HepG2 (cell line): Measurements from ENCODE around the gene PTPRF.

Source experiments
- BCL6 ChIP-seq: IDR thresholded peaks from 2 replicates; pipeline ENCODE4 v1.6.1; 2016; ENCODE audit warnings: missing genetic modification reagents, missing compliant biosample characterization
- CHCHD3 ChIP-seq: sonication (generic); formaldehyde crosslinking; IDR thresholded peaks from 2 replicates; pipeline ENCODE4 v1.8.0; 2022; ENCODE audit warnings: mild to moderate bottlenecking, missing genetic modification reagents, moderate library complexity
- CTCF ChIP-seq: sonication (generic); formaldehyde crosslinking; IDR thresholded peaks from 2 replicates; pipeline ENCODE4 v1.5.0; 2020; ENCODE audit warnings: mild to moderate bottlenecking, missing genetic modification reagents, moderate library complexity
- FOXJ3 ChIP-seq: sonication (generic); formaldehyde crosslinking; IDR thresholded peaks from 2 replicates; pipeline ENCODE4 v1.4.0; 2020; ENCODE audit warnings: missing genetic modification reagents, mild to moderate bottlenecking, borderline replicate concordance
- ISX ChIP-seq: sonication (generic); formaldehyde crosslinking; conservative IDR thresholded peaks from 2 replicates; pipeline ENCODE4 v1.5.0; 2020; ENCODE audit warnings: missing genetic modification reagents
- NR1H2 ChIP-seq: sonication (generic); formaldehyde crosslinking; IDR thresholded peaks from 2 replicates; pipeline ENCODE4 v1.8.1; 2022; ENCODE audit warnings: low read depth, missing genetic modification reagents, borderline replicate concordance
- RAD21 ChIP-seq: fragments of 450-650 bp; formaldehyde crosslinking; IDR thresholded peaks from 2 replicates; pipeline ENCODE4 v1.5.0; 2020; ENCODE audit warnings: mild to moderate bottlenecking
- SALL1 ChIP-seq: sonication (generic); formaldehyde crosslinking; IDR thresholded peaks from 2 replicates; pipeline ENCODE4 v1.8.0; 2022; ENCODE audit warnings: mild to moderate bottlenecking, missing genetic modification reagents
- ZNF207 ChIP-seq: fragments of 450-650 bp; IDR thresholded peaks from 2 replicates; pipeline ENCODE4 v1.6.1; 2016; ENCODE audit warnings: antibody characterized with exemption, borderline replicate concordance
- ZNF317 ChIP-seq: sonication (generic); formaldehyde crosslinking; IDR thresholded peaks from 2 replicates; pipeline ENCODE4 v1.5.0; 2020; ENCODE audit warnings: mild to moderate bottlenecking, missing genetic modification reagents
- TF ChIP-seq, protein P1 (sequence below): sonication (generic); formaldehyde crosslinking; IDR thresholded peaks from 2 replicates; pipeline ENCODE4 v1.8.1; 2023; ENCODE audit warnings: mild to moderate bottlenecking, missing genetic modification reagents, borderline replicate concordance
- TF ChIP-seq, protein P2 (sequence below): sonication (generic); formaldehyde crosslinking; IDR thresholded peaks from 2 replicates; pipeline ENCODE4 v1.8.0; 2022; ENCODE audit warnings: low read depth, missing genetic modification reagents
- TF ChIP-seq, protein P3 (sequence below): sonication (generic); formaldehyde crosslinking; IDR thresholded peaks from 2 replicates; pipeline ENCODE4 v1.9.0; 2021; ENCODE audit warnings: missing genetic modification reagents, borderline replicate concordance

- TF ChIP-seq, protein P1, sequence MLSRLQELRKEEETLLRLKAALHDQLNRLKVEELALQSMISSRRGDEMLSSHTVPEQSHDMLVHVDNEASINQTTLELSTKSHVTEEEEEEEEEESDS (CRISPR knock-in tag), result no peak
- TF ChIP-seq CTCF, result no peak
- no peak for TF ChIP-seq FOXJ3 (CRISPR knock-in tag)
- no peak for TF ChIP-seq ZNF207
- no peak for TF ChIP-seq BCL6 (CRISPR knock-in tag)
- TF ChIP-seq CHCHD3 (CRISPR knock-in tag), result no peak
- TF ChIP-seq SALL1, result no peak
- TF ChIP-seq, protein P2, sequence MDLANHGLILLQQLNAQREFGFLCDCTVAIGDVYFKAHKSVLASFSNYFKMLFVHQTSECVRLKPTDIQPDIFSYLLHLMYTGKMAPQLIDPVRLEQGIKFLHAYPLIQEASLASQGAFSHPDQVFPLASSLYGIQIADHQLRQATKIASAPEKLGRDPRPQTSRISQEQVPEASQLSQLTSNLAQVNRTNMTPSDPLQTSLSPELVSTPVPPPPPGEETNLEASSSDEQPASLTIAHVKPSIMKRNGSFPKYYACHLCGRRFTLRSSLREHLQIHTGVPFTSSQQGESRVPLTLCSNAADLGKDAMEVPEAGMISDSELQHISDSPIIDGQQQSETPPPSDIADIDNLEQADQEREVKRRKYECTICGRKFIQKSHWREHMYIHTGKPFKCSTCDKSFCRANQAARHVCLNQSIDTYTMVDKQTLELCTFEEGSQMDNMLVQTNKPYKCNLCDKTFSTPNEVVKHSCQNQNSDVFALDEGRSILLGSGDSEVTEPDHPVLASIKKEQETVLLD (CRISPR knock-in tag), result no peak
- TF ChIP-seq ISX (CRISPR knock-in tag), result no peak
- TF ChIP-seq ZNF317, result no peak
- no peak for TF ChIP-seq NR1H2 (CRISPR knock-in tag)
- TF ChIP-seq RAD21 (CRISPR knock-in tag), result no peak
- TF ChIP-seq, protein P3, sequence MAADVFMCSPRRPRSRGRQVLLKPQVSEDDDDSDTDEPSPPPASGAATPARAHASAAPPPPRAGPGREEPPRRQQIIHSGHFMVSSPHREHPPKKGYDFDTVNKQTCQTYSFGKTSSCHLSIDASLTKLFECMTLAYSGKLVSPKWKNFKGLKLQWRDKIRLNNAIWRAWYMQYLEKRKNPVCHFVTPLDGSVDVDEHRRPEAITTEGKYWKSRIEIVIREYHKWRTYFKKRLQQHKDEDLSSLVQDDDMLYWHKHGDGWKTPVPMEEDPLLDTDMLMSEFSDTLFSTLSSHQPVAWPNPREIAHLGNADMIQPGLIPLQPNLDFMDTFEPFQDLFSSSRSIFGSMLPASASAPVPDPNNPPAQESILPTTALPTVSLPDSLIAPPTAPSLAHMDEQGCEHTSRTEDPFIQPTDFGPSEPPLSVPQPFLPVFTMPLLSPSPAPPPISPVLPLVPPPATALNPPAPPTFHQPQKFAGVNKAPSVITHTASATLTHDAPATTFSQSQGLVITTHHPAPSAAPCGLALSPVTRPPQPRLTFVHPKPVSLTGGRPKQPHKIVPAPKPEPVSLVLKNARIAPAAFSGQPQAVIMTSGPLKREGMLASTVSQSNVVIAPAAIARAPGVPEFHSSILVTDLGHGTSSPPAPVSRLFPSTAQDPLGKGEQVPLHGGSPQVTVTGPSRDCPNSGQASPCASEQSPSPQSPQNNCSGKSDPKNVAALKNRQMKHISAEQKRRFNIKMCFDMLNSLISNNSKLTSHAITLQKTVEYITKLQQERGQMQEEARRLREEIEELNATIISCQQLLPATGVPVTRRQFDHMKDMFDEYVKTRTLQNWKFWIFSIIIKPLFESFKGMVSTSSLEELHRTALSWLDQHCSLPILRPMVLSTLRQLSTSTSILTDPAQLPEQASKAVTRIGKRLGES, result no peak
Observed at GRCh38 chr1:43551396-43551888, 20.8 kb downstream of the PTPRF start.
